Ascending aorta (tissue), 2 donors: ENCODE data around the gene PPP4R1. TPM values are rescaled to one million over a fixed set of nuclear protein-coding genes. Genes with fewer than 3 reads are reported as not detected.

Experiments used
- DNase-seq, 2 donors: peaks; one replicate each; pipeline ENCODE4 v3.0.0-alpha.2; 2019; ENCODE audit warnings: low spot score in 2 of 2
- H3K27ac ChIP-seq, 2 donors: fragments of 200-600 bp; sonication (generic); one replicate each; pipeline ENCODE4 v1.5.1; 2016 to 2017; ENCODE audit warnings: mild to moderate bottlenecking in 1 of 2
- H3K27me3 ChIP-seq: fragments of 200-600 bp; sonication (generic); one replicate; pipeline ENCODE4 v1.5.1; 2017
- H3K36me3 ChIP-seq, 2 donors: fragments of 200-600 bp; sonication (generic); one replicate each; pipeline ENCODE4 v1.5.1; 2016
- H3K4me1 ChIP-seq, 2 donors: fragments of 200-600 bp; sonication (generic); one replicate each; pipeline ENCODE4 v1.5.1; 2016 to 2017; ENCODE audit warnings: mild to moderate bottlenecking in 1 of 2
- H3K4me3 ChIP-seq, 2 donors: fragments of 200-600 bp; sonication (generic); one replicate each; pipeline ENCODE4 v1.5.1; 2016 to 2017; ENCODE audit warnings: mild to moderate bottlenecking in 1 of 2
- H3K9me3 ChIP-seq, 2 donors: fragments of 200-600 bp; sonication (generic); one replicate each; pipeline ENCODE4 v1.5.1; 2016
- CTCF ChIP-seq, 3 experiments: fragments of 200-600 bp in 2 of 3; fragments of 450-650 bp in 1 of 3; sonication (generic) in 2 of 3; IDR thresholded peaks; one replicate each; pipeline ENCODE4 v1.5.1; 2016 to 2019; ENCODE audit warnings: antibody characterized with exemption in 3 of 3, mild to moderate bottlenecking in 1 of 3, moderate library complexity in 1 of 3
- intact Hi-C: fragments of 100-400 bp; cut with DNase I; formaldehyde crosslinking; loops from one replicate; pipeline ENCODE4 v1.15.1; 2023
- total RNA-seq: library from RNA; depleted of rRNA; stranded (reverse); fragments of >200 nt; gene quantifications from one replicate; pipeline ENCODE4 v1.1.0, GENCODE V29; 2016

PPP4R1 gene
- total RNA-seq, 1 donor from 2014 or later, result 34.4 TPM

- H3K27me3 ChIP-seq, result no peaks in the 10 kb centered on the region
- DNase-seq, result no peak
- H3K9me3 ChIP-seq, result peaks cover 0 to 9% of the 10 kb centered on the region in 2 donors
- intact Hi-C loops, result no loop called here
- no peak overlapping the region for H3K4me3 ChIP-seq
- H3K36me3 ChIP-seq, result peaks cover 3 to 10% of the 10 kb centered on the region in 2 donors
- no peak overlapping the region for H3K27ac ChIP-seq
- TF ChIP-seq CTCF (IDR thresholded peaks at IDR 0.05), result no peak
- peaks cover 0 to 14% of the 10 kb centered on the region in 2 donors for H3K4me1 ChIP-seq
Observed at GRCh38 chr18:9597609-9598008, 16.8 kb downstream of the PPP4R1 start.

GRCh38 chr18:9596843-9597526, 17.4 kb downstream of the PPP4R1 start:
- Histone ChIP-seq H3K4me3 (no peak overlapping the region), H3K36me3 (peaks cover 3 to 10% of the 10 kb centered on the region in 2 donors), H3K9me3 (peaks cover 0 to 9% of the 10 kb centered on the region in 2 donors), H3K4me1 (peaks cover 0 to 14% of the 10 kb centered on the region in 2 donors), H3K27me3 (no peaks in the 10 kb centered on the region), H3K27ac (no peak overlapping the region)
- DNase-seq, result no peak
- intact Hi-C loops, result no loop called here
- TF ChIP-seq CTCF (IDR thresholded peaks at IDR 0.05), result no peak

GRCh38 chr18:9596226-9596625, 18.1 kb downstream of the PPP4R1 start:
- H3K36me3 ChIP-seq, result peaks cover 3 to 10% of the 10 kb centered on the region in 2 donors
- H3K27ac ChIP-seq, result no peak overlapping the region
- TF ChIP-seq CTCF (IDR thresholded peaks at IDR 0.05), result no peak
- peaks cover 0 to 9% of the 10 kb centered on the region in 2 donors for H3K9me3 ChIP-seq
- H3K4me1 ChIP-seq, result peaks cover 0 to 14% of the 10 kb centered on the region in 2 donors
- no peaks in the 10 kb centered on the region for H3K27me3 ChIP-seq
- no peak overlapping the region for H3K4me3 ChIP-seq
- DNase-seq, result no peak
- intact Hi-C loops, result no loop called here

- Histone ChIP-seq H3K27me3 (no peaks in the 10 kb centered on the region), H3K4me3 (peak overlapping the region; percentile 4 to 7), H3K4me1 (peaks cover 0 to 14% of the 10 kb centered on the region in 2 donors), H3K9me3 (peaks cover 0 to 8% of the 10 kb centered on the region in 2 donors), H3K36me3 (peaks cover 5 to 17% of the 10 kb centered on the region in 2 donors), H3K27ac (no peak overlapping the region)
- no peak for DNase-seq
- intact Hi-C loops, result no loop called here
- TF ChIP-seq CTCF (IDR thresholded peaks at IDR 0.05), result no peak
Observed at GRCh38 chr18:9594823-9595596, 19.3 kb downstream of the PPP4R1 start.

GRCh38 chr18:9587924-9588323, 26.4 kb downstream of the PPP4R1 start:
- no peak for TF ChIP-seq CTCF (IDR thresholded peaks at IDR 0.05)
- Histone ChIP-seq H3K27ac (no peak overlapping the region), H3K36me3 (peaks cover 31 to 44% of the 10 kb centered on the region in 2 donors), H3K9me3 (no peaks in the 10 kb centered on the region), H3K27me3 (no peaks in the 10 kb centered on the region), H3K4me3 (no peak overlapping the region), H3K4me1 (no peaks in the 10 kb centered on the region)
- intact Hi-C loops, result no loop called here
- DNase-seq, result no peak
